GM18526 (cell line): ENCODE data around the gene CDH13.

Experiments
- POLR2A ChIP-seq: IDR thresholded peaks from 3 replicates; pipeline ENCODE4 v1.6.1; 2011; ENCODE audit not compliant: insufficient read length; ENCODE audit errors: extremely low read depth

Gene CDH13

DNA sequence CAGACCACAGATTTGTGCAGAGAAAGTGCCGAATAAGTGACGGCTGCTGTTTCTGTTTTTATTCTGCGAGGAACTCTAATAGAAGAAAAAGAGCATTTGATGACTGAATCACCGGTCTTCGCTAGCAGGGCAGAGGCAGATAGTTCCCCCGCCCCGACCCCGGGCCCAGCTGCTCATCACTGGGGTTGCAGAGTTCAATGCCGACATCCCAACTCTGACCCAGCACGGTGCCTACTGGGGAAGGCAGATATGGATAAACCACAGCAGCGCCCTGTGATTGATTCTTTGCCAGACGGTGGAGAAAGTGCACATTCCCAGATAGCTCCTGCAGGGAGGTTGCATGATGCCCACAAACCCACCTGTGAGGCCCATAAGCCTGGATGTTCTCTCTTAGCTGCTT, 823.1 kb downstream of the CDH13 start:
- no peak for TF ChIP-seq POLR2A

DNA sequence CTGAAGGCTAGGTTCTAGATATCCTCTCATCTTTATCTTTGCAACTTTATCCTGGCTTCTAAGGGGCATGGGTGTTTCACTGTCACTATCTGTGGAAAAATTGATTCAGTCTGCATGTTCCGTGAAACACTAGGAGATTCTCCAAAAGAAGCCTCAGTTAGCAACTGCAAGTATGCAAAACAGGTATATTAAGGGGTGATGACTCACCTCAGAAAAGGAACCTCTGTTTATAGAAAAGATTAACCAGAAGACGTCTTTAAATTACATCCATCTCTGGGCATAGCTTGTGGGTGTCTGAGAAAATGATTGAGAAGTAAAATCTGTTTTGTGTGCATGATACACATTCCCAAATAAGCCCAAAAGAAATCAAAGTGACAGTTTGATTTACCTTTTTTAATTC, 827.2 kb downstream of the CDH13 start:
- no peak for TF ChIP-seq POLR2A

DNA sequence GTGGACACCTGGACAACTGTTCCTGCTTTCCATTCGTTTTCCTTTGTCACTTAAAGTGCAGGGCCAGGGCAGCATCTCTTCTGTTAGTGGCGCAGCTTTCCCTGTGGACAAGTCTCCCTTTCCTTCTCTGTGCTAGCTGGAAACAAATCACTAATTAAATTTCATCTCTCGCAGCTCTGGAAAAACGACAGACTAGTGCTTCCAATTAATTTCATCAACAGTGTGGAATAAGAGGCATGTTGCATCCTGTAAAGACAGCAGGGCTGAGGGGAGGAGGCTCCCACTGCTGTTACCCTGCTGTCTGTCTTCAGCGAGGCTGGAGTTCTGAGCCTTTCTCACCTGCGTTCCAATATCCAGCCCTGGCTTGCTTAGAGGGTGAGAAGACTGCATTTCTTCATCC, 828.9 kb downstream of the CDH13 start:
- TF ChIP-seq POLR2A, result no peak

DNA sequence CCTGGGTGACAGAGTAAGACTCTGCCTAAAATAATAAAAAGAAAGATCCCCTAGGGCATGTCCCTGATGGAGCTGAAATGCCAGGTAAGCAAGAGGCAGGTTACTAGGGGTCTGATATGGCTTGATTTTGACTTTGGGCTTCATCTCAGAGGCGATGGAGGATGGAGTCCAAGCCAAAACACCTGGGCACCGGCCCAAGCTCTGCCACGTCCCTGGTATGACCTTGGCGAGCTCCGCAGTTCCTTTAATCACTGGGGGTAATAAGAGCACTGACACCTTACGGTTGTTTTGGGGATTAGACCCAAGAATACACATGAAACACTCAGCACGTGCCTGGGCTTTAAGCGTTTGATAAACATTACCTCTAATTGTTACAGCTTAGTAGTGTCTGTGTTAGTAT, 830.2 kb downstream of the CDH13 start:
- no peak for TF ChIP-seq POLR2A

DNA sequence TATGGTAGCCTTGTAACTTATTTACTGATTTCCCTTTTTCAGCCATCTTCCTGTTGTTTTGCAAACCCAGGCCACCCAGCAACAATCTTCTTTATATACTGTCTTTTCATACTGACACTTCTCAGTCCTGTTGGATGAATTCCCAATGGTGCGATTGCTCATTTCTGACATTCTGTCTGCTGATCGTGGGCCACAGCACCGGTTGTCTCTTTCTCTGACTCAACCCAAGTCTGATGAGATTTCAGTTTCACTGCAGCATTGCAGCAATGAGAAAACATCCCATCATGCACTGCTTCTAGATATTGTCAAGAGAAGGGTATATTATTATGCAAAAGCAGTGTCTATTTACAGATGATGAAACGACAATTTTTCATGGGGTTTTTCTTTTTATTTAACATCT, 831.8 kb downstream of the CDH13 start:
- TF ChIP-seq POLR2A, result no peak

DNA sequence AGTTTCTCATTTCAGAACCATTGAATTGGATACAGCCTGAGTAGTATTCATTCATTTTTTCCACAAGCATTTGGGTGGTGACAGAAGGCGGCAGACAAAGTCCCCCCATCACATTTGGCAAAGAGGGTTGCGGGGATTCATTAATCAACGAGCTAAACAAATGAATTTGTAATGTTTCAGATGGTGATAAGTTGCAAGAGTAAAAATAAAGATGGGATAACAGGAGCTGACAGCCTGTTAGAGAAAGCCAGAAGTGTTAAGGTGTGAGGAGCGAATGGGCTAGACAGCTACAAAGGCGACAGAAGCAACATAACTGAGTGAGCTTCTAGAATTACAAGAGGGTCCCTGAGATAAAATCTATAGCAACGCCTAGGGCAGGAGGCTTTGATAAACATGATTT, 838.2 kb downstream of the CDH13 start:
- no peak for TF ChIP-seq POLR2A

DNA sequence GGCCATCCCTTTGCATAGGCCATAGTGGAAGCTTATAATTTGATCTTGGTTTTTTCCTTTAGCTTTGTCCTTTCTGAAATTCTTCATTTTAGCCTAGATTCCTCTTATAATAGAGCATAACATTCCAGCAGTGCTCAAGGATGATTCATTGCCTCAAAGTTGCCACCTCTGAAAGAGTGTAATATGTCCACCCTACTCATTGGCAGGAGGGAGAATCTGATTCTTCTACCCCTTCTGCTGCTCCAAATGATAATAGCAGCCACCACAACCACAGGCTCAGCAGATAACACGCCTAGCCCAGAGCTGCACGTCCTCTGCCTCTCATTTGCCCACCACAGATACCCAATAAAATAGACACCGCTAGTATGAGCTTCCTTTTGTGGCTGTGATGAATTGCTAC, 843.6 kb downstream of the CDH13 start:
- TF ChIP-seq POLR2A, result no peak

DNA sequence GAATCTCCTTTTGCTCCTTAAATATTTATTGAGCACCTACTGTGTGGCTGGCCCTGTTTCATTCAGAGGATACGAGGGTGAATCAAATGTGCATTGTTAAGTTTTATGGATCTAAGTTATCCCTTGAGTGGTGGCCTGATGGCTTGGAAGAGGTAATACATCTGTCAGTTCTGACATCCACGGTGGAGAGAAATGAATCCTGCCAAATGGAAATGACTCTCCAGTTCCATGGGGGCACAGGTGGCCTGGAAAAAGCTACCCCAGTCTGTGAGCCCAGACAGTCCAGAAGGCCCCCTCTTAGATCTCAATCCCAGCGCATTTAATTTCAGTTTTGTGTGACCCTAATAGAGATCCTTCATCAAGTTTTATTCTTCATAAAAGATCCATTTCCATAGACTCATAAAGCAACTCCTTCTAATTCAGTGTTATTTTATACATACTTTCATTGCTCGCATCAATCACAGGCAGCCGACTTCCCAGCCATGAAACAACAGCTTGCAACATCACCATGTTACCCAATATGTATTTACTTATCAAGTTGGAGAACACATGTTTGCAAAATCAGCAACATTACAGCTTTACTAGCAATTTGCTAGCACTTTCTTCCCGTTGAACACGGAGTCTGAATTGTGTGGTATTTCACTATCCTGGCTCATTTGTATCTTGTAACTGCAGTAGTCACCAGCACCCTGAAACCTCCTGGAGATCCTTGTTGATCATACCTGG, 846.2 kb downstream of the CDH13 start:
- TF ChIP-seq POLR2A, result no peak

DNA sequence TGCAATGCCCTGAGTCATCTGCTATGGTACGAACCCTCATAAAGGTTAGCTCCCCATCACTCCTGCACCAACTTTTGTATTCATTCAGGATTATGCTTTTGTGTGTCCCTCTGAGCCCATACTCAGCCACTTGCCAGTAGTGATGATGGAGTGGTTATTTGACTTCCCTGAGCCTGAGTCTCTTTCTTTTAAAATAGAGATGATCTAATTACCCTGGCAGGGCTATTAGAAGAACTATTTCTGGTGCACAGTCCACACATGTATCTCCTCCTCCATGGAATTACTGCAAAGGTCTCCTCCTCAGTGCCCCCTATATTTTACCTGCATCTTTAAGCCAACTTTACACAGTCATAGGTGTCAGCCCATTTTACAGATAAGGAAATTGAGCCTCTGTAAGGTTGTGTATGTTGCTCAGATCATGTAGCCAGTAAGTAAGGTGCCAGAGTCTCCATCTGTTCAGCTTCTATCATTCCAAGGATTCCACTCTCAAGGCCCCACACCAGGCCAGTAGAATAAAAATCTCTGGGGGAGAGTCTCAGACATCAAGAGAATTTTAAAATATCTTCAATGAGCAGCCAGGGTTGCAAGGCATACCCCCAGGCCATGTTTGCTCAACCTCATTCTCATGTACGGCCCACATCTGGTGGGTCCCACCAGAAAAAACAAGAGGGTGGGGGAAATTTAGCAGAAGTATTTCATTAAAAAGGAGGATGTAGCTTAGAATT, 847.3 kb downstream of the CDH13 start:
- no peak for TF ChIP-seq POLR2A

DNA sequence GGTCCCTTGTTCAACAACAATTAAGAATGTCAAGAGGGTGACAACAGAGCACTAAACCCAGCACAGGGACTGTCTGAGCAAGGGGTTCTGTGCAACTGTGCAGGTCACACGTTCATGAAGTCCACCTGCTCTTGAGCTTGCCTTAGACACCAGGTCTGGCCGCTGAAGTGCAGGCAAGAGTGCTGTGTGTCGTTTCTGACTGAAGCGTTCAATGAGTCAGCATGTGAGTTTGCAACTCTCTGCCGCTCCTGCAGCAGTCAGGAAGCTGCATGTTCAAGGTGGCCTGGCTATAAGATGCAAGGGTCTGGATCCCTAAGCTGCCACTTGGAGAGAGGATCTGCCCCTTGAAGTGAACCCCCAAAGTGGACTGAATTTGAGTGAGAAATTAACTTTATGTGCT, 848.3 kb downstream of the CDH13 start:
- TF ChIP-seq POLR2A, result no peak

DNA sequence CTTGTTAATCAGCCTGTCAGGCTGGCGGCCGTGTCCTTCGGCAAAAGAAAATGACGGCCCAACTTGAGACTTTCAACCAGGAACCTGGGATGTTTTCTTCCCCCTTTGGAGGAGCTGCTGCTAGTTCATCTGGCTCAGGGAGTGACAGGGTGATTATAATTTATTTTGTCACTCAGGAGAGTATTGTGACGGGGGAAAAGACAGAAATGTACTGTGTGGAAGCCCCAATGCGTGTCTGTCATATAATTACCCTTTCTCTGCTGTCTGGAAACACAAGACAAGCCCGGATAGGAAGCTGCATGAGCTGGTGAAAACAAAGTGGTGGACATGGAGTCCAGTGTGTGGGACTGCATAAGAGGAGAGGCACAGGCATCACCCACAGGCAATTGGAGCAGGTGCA, 854.8 kb downstream of the CDH13 start:
- no peak for TF ChIP-seq POLR2A

DNA sequence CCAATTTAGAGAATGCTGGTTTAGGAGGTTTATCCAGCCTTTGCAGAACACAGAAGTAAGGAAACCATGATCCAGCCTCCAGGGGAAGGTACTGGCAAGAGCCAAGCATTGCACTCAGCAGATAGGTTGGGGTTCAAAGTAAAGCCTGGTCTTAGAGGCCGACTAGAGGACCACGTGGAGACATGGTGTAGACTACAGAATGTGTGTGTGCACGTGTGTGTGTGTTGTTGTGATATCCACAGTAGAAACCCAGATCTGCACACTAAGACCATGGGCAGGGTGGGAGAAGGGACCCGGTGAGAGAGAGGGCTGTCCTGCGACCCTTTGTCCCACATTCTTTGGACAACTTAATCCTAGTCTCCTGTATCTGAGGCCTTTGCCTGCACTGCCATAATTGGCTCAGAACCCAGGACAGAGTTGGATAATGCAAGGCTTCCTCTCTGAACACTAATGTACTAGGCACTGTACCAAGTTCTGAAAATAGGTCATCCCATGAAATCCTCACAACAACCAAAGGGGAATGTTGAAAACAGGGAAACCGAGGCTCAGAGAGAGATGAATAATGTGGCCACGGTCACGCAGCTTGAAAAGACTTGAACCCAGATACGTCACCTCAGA, 855.9 kb downstream of the CDH13 start:
- no peak for TF ChIP-seq POLR2A

DNA sequence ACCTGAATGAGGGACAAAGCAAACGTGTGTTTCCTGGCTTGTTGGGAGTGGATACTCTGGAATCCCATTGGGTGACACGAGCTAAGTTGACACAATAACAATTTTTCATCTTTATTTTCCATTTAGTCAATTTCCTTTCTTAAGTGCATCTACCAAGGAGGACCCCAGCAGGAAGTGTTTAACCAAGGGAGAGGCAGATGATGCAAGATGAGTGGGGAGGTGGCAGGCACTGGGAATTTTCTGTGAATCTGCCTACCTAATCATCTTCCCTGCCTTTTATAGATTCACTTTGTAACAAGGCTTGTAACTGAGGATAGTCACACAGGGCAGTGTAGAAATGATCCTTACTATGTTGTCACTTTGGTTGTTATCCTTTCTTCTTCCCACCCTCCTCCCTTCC, 863.3 kb downstream of the CDH13 start:
- TF ChIP-seq POLR2A, result no peak

DNA sequence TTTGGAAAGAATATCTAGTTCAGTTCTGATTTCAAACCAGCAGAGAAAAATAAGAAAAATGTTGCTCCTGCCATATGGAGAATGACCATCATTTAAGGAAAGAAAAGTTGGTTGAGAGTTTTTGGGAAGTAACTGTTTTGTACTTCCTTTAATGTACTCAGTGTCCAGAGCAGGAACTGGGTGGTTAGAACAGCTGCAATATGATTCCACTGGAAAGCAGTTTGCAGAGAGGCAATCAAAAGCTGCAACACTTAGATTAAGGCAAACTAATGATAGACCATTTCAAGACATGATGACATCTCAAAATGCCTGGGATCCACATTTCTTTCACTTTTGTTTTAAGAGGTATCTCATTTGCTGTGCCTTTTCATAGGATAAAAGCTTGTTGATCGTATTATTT, 867.7 kb downstream of the CDH13 start:
- TF ChIP-seq POLR2A, result no peak

DNA sequence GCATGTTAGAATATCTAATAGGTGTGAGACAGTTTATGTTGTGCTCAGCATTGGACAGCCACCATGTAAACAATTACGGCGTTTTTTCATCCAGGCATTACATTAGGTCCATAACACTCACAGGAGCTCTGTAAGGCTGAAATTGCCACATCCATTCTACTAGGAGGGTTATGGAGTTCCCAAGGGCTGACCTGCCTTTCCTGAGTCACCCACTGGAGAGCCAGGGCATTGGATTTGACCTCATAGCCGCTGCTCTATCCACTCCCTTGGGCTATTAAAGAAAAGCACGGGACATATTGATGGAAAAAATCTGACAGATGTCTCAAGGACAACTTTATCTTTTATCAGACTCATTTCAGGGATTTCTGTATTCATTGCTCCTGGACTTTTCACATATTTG, 874.7 kb downstream of the CDH13 start:
- no peak for TF ChIP-seq POLR2A

DNA sequence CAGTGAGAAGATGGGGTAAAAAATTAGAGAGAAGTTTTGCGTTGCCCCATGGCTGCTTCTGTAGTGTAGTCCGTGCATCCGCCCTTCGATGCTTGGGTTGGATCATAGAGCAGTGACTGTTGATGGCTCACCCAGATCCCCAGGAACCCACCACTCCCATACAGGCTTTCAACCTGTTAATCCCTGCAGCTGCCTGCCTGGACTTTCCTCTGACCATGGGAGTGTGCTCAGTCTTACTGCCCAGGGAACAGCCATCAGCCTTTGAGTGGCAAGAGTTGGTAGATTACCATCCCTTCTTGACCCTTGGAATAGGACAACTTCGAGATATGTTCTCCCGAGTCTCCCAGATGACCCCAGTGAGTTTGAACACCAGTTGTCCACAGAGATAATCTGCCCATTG, 881.5 kb downstream of the CDH13 start:
- no peak for TF ChIP-seq POLR2A
